ENCODE results near the gene PMVK. TPM values are rescaled to one million over a fixed set of nuclear protein-coding genes. Genes with fewer than 3 reads are reported as not detected.

PMVK gene
- total RNA-seq, 3 donors from 2014 or later: 15.0 to 16.7 (median 16.4) TPM

DNA sequence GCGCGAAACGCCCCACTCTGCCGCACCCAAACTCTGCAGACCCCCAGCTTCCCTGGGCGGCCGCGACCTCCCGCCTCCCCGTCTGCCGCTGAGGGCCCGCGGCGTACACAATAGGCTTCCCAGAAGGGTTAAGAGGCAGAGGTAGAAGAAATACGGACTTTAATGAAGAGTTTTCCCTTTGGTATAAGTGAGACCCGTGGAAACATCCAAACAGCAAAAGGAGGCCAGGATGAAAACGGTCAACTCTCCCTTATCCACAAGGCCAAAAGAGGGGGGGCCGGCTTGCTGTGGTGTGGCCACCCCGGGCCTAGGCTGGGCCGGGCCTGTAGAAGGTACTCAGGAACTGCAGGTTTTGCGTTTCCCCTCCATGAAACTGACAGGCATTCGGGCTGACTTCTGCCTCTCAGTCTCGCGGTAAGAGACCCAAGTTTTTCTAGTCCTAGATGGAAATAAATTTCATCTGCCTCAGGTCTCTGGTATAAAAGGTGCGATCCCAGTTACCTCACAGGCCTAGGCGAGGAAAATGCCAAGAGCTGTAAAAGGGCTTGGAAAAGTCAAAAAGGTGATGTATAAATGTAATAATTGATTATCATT lies 25.7 kb upstream of the PMVK start:
- Histone ChIP-seq H3K36me3 (no peaks in the 10 kb centered on the region), H3K27ac (peak overlapping the region; percentile 97 to 100), H3K4me3 (peak overlapping the region; percentile 87 to 91 (median 90)), H3K9me3 (no peaks in the 10 kb centered on the region), H3K4me1 (peaks cover 0 to 18% of the 10 kb centered on the region in 2 donors), H3K27me3 (no peaks in the 10 kb centered on the region)
- TF ChIP-seq, protein P1, sequence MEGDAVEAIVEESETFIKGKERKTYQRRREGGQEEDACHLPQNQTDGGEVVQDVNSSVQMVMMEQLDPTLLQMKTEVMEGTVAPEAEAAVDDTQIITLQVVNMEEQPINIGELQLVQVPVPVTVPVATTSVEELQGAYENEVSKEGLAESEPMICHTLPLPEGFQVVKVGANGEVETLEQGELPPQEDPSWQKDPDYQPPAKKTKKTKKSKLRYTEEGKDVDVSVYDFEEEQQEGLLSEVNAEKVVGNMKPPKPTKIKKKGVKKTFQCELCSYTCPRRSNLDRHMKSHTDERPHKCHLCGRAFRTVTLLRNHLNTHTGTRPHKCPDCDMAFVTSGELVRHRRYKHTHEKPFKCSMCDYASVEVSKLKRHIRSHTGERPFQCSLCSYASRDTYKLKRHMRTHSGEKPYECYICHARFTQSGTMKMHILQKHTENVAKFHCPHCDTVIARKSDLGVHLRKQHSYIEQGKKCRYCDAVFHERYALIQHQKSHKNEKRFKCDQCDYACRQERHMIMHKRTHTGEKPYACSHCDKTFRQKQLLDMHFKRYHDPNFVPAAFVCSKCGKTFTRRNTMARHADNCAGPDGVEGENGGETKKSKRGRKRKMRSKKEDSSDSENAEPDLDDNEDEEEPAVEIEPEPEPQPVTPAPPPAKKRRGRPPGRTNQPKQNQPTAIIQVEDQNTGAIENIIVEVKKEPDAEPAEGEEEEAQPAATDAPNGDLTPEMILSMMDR (IDR thresholded peaks at IDR 0.05): no peak
- no peak for TF ChIP-seq POLR2A (IDR thresholded peaks at IDR 0.05)
- no peak for TF ChIP-seq POLR2AphosphoS5 (IDR thresholded peaks at IDR 0.05)
- no peak for DNase-seq (ENCODE audit: low spot score in 2 of 2)
- intact Hi-C loops (cut with DNase I; ENCODE audit: low total_unique reads): loop anchor here (10.0 kb wide), 1 partner anchor 723 kb away; the partner anchor contains the start of genes DAP3 and YY1AP1

DNA sequence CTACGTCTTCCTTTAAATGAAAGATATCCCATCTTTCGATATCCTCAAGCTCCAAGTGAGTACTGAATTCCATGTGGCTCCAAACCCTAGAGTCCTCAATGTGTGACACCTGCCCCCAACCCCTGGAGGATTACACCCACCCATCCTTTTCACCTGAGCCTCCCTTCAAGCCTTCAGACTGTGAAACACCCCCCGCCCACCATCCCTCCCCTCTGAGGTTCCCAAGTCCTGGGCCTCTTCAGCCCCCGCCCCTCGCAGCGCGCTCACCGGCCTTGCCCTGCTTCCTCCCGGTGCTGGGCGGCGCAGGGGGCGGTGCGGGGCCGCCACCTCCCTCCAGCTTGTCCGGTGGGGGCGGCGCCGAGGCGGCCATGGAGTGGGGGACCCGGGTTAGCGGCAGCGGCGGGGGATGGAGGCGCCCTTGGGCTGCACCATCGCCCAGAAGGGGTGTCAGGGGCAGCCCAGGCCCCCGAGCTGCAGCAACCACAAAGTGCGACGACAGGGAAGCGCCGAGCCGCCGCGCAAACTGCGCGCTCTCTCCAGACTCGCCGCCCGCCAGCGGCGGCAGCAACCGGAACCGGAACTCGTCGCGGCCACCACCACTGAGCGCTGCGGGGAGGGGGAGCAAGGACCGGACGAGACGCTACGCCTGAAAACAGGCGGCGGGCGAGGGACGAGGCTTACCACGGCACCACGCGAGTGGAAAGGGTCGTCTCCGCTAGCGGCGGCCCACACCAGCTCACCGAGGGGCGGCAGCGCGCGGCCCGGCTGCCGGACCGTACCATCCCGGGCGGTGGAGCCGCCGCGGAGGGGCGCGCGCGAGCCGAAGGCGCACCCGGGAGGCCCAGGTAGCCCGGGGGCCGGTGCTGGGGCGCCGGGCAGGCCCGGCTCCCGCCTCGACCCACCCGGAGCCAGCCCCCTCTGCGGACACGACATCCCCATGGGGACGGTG lies 25.0 kb upstream of the PMVK start, which contains the start of gene PYGO2:
Gene PYGO2 (minus strand): TSS at position 576 of the 949 bp plus-strand sequence. CDS start 206 bp downstream, at position 370.
- Histone ChIP-seq H3K27ac (peak within 1 kb of the TSS; percentile 97 to 100), H3K4me1 (peaks cover 0 to 18% of the 10 kb centered on the region in 2 donors), H3K9me3 (no peaks in the 10 kb centered on the region), H3K36me3 (no peaks in the 10 kb centered on the region), H3K4me3 (peak within 1 kb of the TSS; percentile 87 to 91 (median 90)), H3K27me3 (no peaks in the 10 kb centered on the region)
- TF ChIP-seq POLR2AphosphoS5 (IDR thresholded peaks at IDR 0.05) (peak; percentile 86 to 89 (median 86)), POLR2A (IDR thresholded peaks at IDR 0.05) (peak; percentile 32)
- TF ChIP-seq, protein P1 (IDR thresholded peaks at IDR 0.05): peak in 1 of 3 donors; percentile 66
- DNase-seq (ENCODE audit: low spot score in 2 of 2): peak; percentile 70 to 78
- intact Hi-C loops (cut with DNase I; ENCODE audit: low total_unique reads): loop anchor here (1.0 to 10.0 kb wide), 2 partner anchors 38 to 723 kb away; partner anchors contain the start of genes DAP3 and YY1AP1

DNA sequence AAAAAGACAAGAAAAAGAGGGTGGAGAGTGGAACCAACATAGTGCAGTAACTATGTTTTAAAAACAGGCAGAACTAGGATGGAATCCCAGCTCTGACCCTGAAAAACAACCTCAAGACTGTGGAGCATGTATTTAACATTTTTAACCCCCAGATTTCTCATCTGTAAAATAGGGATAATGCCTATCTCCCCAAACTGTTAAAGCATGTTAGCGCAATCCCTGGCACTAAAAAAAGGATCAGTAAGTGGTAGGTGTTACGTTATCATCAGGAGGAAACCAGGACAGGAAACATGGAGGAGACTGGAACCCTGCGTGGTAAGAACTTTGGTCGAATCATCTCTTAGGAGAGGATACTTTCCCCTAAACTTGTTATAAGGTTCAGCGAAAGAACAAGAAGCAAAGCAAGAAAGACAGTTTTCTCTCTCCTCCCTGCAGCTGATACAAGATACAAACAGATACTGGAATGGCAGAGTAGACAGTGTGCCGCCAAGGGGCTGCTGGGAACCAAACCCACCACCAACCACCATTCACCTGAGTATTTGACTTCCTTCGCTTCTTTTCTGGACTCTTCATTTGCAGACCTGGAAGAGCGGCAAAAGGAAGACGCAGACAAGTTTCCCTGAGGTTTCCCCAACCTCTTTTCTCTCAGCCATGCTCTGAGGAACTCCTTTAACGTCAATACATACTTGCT lies 24.1 kb upstream of the PMVK start:
- DNase-seq (ENCODE audit: low spot score in 2 of 2): no peak
- TF ChIP-seq, protein P1 (IDR thresholded peaks at IDR 0.05): no peak
- no peak for TF ChIP-seq POLR2A (IDR thresholded peaks at IDR 0.05)
- no peak for TF ChIP-seq POLR2AphosphoS5 (IDR thresholded peaks at IDR 0.05)
- Histone ChIP-seq H3K36me3 (no peaks in the 10 kb centered on the region), H3K4me1 (peaks cover 0 to 18% of the 10 kb centered on the region in 2 donors), H3K27me3 (no peaks in the 10 kb centered on the region), H3K27ac (peak overlapping the region; percentile 97 to 100), H3K9me3 (no peaks in the 10 kb centered on the region), H3K4me3 (peak overlapping the region; percentile 87 to 91 (median 90))
- intact Hi-C loops (cut with DNase I; ENCODE audit: low total_unique reads): loop anchor here (1.0 to 10.0 kb wide), 2 partner anchors 39 to 724 kb away; partner anchors contain the start of genes DAP3 and YY1AP1

- peak overlapping the region in 1 of 2 donors; percentile 9 for H3K27ac ChIP-seq
- H3K9me3 ChIP-seq: no peaks in the 10 kb centered on the region
- no peak for DNase-seq (ENCODE audit: low spot score in 2 of 2)
- H3K27me3 ChIP-seq: no peaks in the 10 kb centered on the region
- TF ChIP-seq POLR2AphosphoS5 (IDR thresholded peaks at IDR 0.05) (no peak), POLR2A (IDR thresholded peaks at IDR 0.05) (no peak)
- TF ChIP-seq, protein P1 (IDR thresholded peaks at IDR 0.05): no peak
- no peaks in the 10 kb centered on the region for H3K36me3 ChIP-seq
- no peak overlapping the region for H3K4me3 ChIP-seq
- intact Hi-C loops (cut with DNase I; ENCODE audit: low total_unique reads): loop anchor here (10.0 kb wide), 1 partner anchor 105 kb away; the partner anchor contains the start of gene EFNA4
- peaks cover 0 to 29% of the 10 kb centered on the region in 2 donors for H3K4me1 ChIP-seq
These were observed 22.9 kb upstream of the PMVK start for GRCh38 chr1:154959426-154959780.

Measured in breast epithelium (tissue), 4 donors.